Stimulated activated CD4-positive, alpha-beta T cell treated with anti-CD3 and anti-CD28 coated beads, Interleukin-4, amount 100 ng/mL, for 4 hours (primary cell): ENCODE measurements around the gene CTBP2.

ENCODE experiments used
- DNase-seq, 2 experiments: peaks; one replicate each; pipeline ENCODE4 v3.0.0-alpha.2; 2020

Gene CTBP2

DNA sequence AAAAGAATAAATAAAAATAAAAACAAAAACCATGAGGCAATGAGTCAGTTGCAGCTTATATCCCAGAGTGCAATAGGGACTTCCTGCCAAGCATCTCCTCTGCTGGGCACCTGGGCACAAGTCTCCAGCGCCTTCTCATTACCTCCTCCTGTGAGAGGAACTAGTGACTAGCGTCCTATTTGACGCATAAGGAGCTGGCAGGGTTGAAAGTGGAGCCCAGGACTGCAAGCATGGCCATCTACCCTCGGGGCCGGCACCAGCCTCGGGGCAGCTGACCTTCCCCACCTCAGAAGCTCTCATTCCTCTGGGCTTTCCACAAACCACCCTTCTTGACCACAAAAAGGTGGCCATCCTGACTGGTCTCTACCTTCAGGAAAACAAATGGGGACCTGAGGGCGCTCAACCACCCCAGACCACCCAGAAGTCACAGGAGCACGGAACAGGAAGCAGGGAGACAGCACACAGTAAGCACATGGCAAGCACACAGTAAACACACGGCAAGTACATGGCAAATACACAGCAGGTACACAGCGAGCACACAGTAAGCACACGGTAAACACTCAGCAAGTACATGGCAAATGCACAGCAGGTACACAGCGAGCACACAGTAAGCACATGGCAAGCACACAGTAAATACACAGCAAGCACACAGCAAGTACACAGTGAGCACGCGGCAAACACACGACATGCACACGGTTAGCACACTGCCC, 19.1 kb downstream of the CTBP2 start:
- DNase-seq, result no peak

DNA sequence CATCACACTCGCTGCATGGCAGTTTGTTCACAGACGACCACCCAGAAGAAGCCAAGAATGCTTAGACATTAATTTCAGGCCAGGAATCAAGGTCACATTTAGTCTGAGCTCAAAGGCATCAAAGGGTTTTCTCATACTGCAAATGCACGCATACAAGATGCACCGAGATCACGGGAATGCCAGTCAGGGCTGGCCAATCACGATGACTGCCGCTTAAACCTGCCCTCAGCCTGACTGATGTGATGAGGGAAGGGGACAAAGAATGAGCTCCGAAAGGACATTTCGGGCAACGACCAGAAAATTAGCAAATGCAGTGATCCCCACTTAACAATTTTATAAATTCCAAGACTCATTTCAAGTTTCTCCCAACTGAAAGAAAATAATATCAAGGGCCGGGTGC, 20.2 kb downstream of the CTBP2 start:
- DNase-seq, result no peak

DNA sequence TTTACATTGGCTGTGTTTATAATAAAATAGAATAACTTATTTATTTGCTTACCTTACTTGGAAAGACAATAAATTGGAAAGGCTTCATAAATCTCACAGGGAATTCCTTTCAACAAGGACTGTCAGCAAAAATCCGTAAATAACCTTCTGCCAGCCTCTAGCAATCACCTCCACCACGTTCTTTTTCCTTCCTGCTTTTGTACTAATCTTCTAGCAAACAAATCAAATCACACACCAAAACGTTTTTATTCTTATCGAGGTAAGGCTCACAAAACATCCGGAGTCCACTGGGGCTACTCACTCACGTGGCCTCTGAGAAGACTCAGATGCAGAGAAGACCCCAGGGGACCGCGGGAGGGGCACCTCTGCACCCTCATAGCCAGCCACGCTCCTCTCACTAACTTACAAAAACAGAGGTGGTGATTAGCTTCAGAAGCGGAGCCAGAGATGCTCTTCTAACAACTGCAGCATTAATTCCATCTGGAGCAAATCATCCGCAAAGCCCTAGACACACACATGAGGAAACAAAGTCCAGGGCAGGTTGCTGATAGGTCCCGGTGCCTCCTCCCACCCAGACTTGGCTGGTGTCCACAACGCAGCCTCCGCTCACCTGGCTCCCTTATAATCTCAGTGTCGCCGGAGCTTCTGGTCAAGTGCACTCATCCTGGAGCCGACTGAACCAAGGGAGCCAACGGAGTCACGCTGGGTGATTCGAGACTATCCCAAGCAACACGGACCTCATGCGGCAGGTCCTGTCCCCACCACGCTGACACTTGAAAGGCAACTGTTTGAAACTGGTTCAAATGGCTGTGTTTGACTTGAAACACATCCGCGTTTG, 22.5 kb downstream of the CTBP2 start:
- DNase-seq, result no peak

DNA sequence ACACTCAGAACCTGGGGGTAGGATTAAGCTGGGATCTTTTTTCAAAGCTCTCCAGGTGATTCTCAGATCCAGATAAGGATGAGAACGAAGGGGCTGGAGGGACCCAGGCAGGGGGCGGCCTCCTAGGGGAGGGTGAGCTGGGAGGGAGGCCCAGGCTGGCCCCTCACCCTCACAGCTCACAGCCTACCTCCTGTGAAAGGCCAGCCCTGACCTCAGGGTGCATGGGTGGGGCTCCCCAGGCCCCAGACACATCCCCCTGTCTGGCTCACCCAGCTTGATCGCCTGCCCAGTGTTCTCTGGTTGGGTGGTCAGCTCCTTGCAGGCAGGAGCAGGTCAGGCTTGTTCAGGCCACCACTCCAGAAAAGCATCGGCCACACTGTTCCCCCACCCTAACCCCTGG, 24.3 kb downstream of the CTBP2 start:
- DNase-seq, result no peak

DNA sequence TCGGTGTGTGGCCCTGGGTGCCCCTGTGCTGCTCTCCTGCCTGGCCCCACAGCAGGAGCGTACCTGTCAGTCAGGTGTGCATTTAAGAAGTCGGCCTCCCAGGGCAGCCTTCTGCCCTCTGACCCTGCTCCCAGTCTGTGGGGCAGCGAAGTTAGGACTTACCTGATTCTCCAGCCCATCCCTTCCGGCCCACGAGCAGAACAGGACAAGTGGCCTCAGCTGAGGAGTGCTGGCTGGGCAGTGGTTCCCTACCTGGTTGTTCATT, 24.7 kb downstream of the CTBP2 start:
- no peak for DNase-seq

DNA sequence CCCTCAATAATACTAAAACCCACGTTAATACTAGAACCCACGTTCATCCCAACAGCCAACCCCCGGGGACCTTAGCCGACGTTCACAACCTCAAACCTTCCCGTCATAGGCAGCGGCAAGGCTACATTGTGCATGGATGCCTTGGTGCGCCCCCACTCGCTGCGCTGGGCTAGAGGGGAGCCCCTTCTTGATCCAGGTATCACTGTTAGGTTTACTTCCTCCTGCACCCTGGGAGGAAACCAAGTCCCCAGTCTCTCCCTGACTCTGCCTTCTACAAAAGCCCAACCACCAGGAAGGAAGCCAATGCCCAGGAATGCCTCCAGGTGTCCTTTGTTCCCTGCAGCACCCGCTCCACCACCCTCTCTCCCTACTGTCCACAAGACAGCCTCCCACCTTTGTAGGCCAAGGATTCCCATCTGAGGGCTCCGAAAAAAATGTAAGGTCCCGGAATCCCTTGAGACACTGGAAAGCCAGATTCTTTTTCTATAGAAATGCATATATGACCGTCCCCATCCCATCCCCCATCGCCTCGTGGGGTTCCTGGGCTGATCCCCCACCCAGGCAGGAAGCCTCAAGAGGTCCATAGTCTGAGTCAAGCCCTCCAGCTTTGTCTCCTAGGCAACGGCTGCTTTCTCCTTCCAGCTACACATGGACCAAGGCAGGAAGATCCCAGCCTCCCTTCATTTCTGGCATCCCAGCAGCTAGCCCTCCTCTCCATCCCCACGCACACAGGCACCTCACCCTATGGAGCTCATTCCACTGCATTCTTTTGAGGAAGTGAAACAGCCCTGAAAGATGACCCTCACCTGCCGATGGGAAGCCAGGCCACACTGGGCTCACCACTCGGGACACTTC, 25.2 kb downstream of the CTBP2 start:
- no peak for DNase-seq

DNA sequence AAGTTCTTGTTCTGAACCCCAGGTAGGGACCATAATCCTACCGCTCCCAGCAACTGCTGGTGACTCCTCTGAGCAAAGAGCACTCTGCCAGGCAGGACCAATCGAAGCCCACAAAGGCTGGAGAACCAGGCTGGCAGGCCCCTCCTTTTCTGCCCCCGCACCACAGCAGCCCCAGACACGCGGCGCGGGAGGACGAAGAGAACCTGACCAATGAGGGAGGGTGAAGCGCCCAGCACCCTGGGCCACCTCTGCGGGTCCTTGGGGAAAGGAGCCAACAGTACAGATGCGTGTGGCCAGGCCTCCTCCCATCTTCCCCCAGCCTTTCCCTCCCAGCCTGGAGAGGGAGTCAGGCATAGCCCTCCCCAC, 25.9 kb downstream of the CTBP2 start:
- no peak for DNase-seq

DNA sequence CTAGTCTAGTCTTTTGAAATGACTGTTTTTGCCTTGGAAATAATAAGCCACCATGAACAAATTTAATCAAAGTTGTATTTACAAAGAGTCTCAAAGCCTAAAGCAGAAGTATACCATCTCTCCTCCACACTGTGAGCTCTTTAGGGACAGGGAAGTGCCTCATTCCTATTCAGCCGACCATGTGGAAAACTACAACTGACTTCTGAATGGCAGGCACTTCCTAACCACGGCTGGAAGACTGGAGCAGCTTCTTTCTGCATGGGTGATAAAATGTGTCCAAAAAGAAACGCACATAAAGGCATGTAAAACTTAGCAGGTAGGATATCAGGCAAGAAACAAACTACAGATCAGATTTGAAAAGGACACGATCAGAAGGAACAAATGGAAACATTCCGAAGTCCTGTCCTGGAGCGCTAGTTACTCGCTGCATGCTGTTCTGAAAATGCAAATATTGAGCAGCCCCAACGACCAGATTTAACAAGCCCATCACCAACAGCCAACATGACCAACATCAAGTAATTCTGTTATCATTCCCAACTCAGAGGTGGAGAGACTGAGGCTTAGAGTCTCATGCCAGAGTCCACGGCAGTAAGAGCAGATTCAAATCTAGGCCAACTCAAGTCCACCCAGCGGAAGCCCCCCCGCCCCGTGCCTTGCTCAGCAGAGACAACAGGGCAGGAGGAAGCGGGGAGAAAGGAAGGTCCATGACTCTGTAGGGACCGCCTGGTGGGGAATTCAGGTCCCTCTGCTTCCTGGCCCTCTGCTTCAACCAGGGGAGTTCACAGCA, 26.5 kb downstream of the CTBP2 start:
- no peak for DNase-seq

DNA sequence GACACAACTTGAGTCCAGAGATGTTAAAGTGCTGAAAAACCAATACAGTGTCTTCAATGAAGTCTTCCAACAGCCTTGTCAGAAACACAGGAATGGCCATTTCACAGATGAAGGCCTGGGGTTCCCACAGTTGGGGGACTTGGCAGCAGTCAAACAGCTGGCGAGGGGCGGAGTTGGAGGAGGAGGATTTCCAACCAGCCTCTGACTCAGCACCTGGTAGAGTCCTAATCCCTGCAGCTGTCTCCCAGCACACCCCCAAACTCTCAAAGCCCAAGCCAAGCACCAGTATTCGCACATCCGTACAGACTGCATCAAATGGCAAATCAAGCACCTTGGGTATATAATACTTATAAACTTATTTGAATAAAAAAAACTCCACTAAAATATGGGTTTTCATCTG, 28.0 kb downstream of the CTBP2 start:
- no peak for DNase-seq

DNA sequence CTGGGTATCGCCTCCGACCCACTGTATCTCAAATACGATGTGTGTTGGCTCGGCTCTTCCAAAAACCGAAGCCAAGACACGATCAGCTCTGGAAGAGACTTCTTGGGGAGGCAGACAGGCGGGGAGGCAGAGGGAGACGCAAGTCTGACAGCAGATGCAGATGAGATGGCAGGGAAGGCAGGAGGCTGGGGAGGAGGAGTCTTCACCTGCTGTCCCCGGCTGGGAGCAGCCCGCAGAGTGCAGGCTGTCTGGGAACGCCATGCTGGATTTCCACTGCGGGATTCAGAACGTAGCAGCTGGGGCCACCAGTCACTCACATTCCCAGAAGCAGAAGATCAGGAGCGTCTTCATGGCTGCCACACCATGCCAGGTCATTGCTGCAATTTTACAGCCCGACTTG, 29.4 kb downstream of the CTBP2 start:
- DNase-seq, result no peak

DNA sequence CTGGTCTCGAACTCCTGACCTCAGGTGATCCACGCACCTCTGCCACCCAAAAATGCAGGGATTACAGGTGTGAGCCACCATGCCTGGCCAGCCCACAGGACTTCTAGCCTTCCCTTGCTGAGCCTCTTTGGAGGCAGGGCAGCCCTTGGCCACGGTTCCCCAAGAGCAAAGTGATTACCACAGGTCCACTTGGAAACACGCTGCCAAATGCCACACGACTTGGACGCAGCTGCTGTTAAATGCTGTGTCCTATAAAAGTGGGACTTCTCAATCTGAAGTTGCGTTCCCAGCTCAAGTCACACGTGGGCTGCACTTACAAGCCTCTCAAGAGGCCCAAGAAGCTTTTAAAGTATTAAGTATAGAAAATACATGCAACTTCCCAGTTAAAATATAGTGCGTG, 30.1 kb downstream of the CTBP2 start:
- no peak for DNase-seq

DNA sequence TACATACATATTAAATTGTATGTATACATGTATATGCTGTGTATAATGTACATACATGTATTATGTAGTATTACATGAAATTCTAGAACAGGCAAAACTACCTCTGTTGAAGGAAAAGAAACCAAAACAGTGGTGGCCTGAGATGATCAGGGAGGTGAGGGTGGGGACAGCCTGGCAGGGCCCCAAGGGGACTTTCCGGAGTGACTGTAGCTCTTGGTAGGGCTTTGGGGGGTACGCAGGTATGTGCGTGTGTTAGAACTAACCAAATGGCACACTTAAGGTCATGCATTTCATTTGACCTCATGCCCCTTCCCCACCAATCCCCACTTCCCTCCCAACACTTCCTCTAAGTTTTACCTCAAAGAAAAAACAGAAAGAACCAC, 31.3 kb downstream of the CTBP2 start:
- DNase-seq, result no peak

DNA sequence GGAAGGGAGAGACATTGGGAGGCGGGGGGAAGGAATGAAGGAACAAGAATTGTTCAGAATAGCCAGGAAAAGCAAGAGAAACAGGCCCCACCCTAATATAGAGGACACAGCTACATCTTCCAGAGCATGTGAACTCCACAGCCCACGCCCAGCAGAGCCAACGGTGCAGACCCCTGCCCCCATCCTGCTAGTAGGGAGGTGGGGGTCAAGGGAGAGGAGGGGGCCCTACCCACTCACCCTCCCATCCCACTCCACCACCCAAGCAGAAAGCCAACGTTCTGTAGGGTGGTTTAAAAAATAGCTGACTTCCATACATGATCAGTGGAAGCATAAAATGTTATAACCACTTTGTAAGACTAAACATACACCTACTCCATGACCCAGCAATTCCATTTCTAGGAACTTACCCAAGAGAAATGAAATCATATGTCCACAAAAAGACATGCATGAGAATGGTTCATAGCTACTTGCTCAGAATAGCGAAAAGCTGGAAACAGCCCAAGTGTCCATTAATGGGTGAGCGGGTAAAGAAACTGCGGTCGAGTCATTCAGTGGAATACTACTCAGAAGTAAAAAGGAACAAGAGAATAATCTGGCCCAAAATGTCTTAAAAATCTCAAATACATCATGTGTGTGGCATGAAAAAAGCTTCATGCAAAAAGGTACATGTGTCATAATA, 31.8 kb downstream of the CTBP2 start:
- DNase-seq, result no peak

DNA sequence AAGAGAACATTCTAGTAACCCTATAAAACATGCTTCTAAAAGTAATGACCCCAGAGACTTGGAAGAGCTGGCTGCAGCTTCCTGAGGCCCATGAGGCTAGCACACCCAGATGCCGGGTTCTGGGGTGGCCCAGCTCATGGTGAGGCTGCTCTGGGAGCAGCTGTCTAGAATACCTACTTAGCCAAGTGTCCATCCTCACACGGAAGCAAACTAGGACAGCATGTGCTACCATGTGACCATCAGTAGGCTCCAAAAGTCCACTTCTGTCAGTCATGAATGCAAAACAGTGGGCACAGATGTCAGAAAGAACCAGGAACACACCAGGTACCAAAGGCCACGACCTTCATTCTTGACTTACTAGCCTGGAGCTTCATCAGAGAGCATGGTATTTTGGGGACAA, 32.4 kb downstream of the CTBP2 start:
- no peak for DNase-seq

DNA sequence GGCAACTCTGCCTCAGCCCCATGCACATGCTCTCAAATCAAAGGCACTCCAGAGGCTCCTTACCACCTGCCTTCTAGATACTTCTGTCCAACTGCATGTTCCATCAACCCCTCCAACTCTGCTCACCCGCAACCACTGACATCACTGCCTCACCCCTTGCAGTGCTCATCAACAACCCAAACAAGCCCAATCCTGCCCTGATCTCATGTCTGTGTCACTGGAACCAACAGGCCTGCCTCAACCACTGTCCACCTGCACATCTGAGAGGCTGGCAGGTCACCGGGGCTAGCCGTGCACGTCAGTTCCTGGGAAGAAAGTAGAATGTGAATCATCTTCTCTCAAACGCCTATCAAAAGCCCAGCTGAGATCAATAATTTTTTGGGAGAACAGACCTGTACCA, 33.3 kb downstream of the CTBP2 start:
- DNase-seq, result no peak

DNA sequence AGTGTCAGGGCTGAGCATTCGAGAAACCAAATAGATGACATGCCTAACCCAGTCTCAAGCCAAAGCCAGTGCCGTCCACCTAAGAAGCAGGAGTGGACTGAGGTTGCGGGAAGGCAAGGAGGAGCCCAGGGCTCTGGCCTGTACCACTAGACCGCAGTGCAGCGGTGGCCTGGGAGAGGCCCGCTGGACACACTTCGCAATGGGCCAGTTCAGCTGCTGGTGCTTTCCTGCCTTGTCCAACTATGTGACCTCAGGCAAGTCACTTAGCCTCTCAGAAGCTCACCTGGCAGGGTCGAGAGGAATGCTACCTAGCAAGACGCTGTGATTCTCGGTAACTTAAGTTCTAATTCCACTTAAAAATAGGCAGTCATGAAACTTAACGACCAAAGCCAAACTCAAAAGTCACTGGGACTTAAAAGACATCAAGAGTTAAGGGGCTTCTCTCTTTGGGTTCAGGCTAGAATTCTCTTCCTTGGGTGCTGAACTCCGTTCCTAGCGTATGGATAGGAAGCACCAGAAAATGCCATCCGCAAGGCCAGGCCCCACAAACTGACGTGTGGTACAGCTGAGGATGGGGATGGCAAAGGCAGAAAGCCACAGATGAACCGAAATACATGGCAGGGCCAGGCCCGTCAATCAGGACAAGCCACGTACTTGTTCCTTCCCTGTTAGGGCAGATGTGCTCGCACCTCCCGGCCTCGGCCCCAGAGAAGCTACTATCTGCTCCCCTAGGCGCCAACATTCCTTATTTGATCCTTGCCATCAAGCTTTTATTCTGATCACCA, 34.2 kb downstream of the CTBP2 start:
- DNase-seq, result no peak

DNA sequence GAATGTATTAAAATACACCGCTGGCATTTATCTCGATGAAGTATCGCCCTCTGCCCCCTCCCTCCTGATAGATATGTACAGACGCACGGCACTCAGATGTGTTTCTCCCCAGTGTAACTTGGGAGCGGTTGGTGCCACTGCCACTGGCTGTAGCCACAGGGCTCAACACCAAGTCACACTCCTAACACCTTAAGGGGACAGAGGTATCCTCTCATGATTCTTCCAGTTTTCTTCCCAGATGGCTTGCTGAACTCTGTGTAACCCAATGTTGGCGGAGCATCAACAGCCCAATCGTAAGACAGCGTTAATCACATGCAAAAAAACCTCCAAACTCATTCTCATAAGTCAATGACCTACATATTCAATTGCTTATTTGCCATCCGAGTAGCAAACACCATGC, 35.5 kb downstream of the CTBP2 start:
- no peak for DNase-seq

DNA sequence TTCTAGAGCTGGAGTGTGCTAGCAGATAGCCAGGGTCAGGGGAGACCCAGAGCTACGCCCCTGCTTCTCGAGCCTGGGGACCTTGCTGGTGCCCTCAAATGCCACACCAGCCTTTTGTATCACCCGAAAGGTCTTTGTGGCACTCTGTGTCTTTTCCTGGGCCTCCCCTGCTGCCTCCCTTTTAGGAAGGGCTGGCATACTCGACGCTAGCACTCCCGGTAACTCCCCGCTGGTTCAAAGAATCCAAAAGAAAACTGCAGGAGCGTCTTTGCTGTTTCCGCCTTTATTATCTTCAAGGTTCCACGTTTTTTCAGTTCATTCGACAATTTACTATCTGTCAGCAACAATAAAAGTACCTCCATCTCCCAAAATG, 36.3 kb downstream of the CTBP2 start:
- DNase-seq, result no peak

DNA sequence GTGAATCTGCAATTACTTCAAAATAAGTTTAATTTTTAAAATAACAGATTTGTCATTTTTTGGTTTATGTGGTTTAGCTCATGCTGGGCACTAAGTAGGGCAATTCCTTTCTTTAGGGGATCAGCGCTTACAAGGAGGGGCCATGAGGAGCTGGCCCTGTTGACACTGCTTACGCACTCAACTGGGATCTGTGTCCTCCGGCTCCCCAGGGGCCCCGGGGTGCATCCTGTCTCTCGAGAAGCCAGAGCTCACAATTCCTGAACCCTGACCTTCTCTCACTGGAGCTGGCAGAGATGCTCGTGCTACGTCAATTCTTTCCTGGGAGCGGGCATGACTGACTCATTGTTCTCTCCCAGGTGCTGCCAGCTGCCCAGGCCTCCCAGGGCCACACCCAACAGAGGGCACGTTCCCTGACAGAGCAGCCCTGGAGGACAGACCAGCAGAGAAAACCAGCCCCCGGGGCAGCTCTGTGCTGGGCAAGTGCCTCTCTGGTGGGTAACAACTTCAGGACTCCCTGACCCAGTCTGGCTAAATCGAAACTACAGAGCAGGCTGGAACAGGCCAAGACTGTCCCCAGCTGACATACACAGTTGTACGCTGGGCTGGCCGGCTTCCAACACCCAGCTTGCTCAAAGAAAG, 36.8 kb downstream of the CTBP2 start:
- no peak for DNase-seq

DNA sequence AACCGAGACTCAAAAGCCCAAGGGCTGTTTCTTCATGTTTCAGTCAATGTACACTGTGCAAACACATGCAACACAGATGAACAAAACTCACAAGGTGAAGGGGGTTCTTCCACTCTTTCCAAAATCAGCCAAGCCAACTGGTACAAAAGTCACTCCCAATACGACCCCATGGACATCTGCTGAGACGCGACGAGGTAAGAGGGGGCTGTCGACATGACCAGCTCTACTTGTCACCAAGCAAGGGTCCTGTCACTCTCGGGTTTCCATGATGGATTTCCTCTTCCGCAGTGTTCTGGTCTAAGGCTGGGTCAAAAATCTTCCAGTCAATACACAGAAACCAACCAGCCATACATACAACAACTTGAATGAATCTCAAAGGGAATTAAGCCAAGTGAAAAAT, 37.8 kb downstream of the CTBP2 start:
- no peak for DNase-seq

DNA sequence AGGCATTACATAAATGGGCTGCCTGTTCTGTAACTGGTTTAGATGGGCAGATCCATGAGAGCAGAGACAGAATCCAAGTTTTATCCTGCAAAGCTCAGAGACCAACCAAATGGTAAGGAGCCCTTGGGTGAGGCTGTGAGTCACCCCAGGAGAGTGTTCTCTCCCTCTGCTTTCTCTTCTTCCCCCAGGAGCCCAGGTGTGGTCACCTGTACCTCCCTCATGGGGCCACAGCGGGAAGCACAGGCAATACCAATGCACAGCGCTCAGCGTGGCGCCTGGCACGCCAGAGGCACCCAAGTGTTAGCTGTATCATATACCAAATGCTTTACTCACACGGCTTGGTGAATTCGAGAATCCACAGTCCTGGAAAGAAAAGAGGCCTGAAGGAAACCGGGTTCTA, 39.4 kb downstream of the CTBP2 start:
- no peak for DNase-seq
